GM19328 (cell line): Measurements from ENCODE around the gene KRT35.
A peak's percentile ranks its signal among the peaks of the same experiment; 100 is the strongest.

ENCODE experiments used
- ATAC-seq: cut with Tn5 transposase; IDR thresholded peaks from one replicate; pipeline ENCODE4 v1.9.1; 2021; ENCODE audit warnings: mild to moderate bottlenecking, moderate library complexity; ENCODE audit not compliant: unreplicated experiment

Gene KRT35

DNA sequence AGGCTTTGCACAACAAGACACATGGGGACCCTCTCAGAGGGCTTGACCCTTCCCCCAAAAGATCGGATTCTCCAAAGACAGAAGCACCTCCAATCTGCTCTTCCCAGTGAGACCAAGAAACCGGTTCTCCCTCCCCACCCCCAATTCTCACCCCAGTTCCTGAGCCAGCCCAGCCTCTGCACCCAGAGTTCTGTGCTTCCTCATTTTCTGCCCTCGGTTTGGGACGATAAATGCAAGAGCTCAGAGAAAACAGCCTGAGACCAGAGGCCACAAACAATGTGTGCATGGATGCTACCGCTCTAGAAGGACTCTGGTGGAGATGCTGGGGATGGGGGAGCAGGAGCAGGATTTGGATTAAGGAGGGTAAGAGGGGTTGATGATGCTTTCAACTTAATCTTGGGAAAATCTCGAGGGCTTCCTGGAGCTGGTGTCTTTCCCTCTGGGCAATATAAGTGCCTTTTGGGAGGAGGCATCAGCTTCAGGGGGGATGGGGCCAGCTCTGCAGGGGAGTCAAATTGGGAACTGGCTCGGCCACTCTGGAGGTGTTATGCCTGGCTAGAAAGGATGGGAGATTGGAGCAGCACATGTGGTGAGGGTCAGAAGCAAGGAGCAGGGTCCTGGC lies 31.7 kb upstream of the KRT35 start:
- no peak for ATAC-seq

- no peak for ATAC-seq
Measured at GRCh38 chr17:41511716-41512115, 30.8 kb upstream of the KRT35 start.

DNA sequence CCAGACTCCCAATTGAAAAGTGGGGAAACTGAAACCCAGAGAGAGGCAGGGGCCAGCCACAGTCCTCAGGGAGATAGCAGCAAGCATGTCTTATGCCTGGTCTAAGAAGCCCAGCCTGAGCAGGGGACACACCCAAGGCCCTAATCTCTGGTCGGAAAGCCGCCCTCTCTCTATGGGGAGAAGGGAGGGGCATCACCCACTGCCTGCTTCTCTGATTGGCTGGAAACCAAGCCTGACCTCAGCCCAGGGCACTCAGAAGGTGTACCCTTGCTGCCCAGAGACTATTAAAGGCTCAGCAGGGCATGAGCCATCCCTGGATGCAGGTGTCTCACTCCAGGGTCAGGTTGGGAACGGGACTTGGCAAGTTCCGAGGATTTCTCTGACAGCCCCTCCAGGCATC lies 30.2 kb upstream of the KRT35 start:
- no peak for ATAC-seq

- ATAC-seq = no peak
Measured at GRCh38 chr17:41510251-41511065, 29.5 kb upstream of the KRT35 start.

GRCh38 chr17:41507315-41507880 lies 26.4 kb upstream of the KRT35 start:
- no peak for ATAC-seq

- ATAC-seq = no peak
Measured at GRCh38 chr17:41505809-41506767, 25.1 kb upstream of the KRT35 start.

DNA sequence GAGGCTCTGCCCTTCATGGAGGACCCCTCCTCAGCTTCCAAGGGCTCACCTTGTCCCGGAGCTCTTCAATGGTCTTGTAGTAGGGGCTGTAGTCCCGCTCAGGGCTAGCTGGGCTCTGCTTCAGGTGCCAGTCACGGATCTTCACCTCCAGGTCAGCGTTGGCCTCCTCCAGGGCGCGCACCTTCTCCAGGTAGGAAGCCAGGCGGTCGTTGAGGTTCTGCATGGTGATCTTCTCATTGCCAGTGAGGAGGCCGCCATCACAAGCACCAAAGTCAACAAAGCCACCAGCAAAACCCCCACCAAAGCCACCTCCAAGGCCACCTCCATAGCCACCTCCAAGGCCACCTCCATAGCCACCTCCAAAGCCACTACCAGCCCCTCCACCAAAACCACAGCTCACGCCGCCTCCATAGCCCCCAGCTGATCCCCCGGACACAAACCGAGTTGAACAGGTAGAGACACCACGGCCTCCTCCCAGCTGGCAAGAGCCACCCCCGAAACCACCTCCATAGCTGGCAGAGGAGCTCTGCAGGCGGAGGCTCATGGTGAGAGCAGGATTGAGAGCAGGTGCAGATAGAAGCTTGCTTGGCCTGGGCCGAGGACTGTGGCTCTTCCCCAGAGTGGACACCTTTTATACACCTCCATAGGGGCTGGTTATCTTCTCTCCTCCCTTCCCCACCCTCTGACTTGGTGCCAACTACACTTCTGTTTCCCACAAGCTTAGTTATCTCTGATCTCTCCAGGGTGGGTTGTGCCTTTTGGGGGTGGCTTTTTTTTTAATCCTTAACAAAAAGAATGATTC lies 24.3 kb upstream of the KRT35 start, which contains the start of gene KRT13:
TSS of gene KRT13 (minus strand) at position 606 of the 802 bp plus-strand sequence. CDS start at position 544, 62 bp downstream.
- ATAC-seq = no peak

GRCh38 chr17:41504246-41504977 lies 23.5 kb upstream of the KRT35 start:
- ATAC-seq = no peak

DNA sequence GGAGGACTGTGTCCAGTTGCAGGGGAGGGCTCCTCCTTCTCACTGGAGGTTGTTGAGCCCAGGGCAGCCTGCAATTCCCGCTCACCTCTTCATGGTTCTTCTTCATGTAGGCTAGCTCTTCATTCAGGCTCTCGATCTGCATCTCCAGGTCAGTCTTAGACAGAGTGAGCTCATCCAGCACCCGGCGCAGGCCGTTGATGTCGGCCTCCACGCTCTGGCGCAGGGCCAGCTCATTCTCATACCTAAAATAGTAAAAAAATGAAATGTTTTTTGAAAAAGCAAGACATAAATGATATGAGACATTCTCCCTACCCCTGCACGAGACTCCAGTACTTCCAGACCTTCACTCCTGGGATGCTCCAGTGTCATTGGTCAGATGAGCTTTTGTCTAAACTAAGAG lies 22.3 kb upstream of the KRT35 start:
- no peak for ATAC-seq

GRCh38 chr17:41500131-41500911 lies 19.4 kb upstream of the KRT35 start:
- ATAC-seq = no peak

DNA sequence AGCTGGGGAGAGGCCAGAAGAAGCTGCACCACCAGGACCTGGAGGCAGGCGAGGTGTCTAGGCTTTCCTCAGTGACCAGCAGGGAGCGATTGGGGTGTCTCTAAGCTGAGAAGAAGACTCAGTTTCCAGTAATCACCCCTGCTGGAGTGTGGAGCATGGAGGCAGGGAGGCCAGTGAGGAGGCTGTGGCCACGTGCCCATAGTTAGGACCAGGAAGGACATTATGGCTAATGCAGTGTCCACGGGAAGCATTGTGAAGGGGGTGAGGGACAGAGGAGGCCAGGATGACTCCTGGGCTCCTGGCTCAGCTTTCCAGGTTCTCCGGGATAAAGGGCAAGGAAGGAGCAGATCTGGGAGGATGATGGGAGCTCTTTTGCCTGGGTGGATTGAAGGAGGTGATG lies 18.8 kb upstream of the KRT35 start:
- no peak for ATAC-seq

DNA sequence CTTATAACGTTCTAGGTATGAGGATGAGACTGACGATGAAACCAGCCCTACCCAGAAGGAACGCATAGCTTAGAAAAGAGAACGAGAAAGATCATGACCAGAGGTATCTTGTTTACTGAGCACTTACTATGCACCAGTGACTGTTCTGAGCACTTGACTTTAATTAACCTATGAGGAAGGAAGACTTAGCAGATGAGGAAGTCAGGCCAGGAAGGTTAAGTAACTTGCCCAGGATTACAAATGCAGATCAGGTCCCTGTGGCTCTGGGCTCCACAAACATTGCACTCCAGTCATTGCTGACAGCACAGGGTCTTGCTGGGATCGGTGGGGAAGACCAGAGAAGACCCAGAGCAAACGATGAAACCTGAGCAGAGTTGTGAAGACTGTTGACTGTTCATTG lies 17.3 kb upstream of the KRT35 start:
- ATAC-seq = no peak

DNA sequence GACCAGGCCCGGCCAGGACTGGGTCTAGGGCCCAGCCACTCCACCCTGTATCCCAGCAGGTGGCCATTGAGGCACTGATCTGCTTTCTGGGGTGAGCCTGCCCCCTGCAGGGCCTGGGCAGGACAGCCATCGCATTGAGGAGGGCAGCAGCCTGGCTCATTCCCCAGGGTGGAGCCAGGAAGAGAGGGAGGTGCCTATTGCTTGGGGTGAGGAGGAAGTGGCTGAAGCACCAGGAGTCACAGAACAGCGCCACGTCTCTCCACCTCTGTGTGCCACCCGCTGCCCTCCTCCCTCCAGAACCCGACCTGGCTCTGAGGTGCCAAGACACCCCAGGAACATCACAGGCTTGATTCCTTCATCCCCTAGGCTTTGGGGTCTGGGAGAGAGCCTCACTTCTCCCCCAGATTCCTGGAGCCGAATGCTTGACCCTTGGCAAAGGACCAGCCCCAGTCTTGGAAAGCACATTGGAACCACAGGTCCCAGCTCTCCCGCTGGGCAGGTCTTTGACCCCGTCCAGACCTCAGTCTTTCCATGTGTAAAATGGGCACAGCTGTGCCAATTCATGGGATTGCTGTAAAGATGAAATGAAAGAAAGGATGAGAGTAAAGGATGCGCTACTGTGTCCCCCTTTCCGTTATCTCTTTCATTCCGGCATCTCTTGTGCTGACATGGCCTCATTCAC lies 16.0 kb upstream of the KRT35 start:
- ATAC-seq = peak; percentile 60

- no peak for ATAC-seq
Measured at GRCh38 chr17:41494524-41494923, 13.6 kb upstream of the KRT35 start.

- ATAC-seq = no peak
Measured at GRCh38 chr17:41492771-41493170, 11.8 kb upstream of the KRT35 start.

GRCh38 chr17:41492351-41492750 lies 11.4 kb upstream of the KRT35 start:
- ATAC-seq = no peak

DNA sequence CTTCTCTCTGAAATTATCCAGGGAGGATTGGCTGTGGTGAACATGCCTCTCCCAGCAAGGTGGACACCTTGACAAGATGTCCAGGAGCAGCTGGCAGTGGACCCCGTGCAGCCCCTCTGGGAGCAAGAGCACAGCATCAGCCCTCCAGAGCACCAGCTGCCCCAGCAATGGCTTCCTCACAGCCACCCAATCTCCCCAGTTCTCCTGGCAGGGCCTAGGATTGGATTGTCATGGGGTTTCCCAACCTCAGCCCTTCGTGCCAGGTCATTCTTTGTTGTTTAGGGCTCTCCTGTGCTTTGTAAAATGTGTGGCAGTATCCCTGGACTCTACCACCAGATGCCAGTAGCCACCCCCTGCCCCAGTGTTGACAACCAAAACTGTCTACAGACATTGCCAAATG lies 10.5 kb upstream of the KRT35 start:
- ATAC-seq = no peak
